GM23338 (cell line): ENCODE measurements around the gene AP4E1.

Experiments
- EZH2 ChIP-seq: fragments of 200-600 bp; sonication (generic); IDR thresholded peaks from one replicate; pipeline ENCODE4 v1.8.0; 2017; ENCODE audit warnings: antibody characterized with exemption, mild to moderate bottlenecking, low read depth; ENCODE audit not compliant: unreplicated experiment
- EZH2phosphoT487 ChIP-seq: fragments of 200-600 bp; sonication (generic); IDR thresholded peaks from one replicate; pipeline ENCODE4 v1.8.1; 2018; ENCODE audit warnings: antibody characterized with exemption; ENCODE audit not compliant: unreplicated experiment
- JUNB ChIP-seq: IDR thresholded peaks from one replicate; pipeline ENCODE4 v1.6.1; 2016; ENCODE audit warnings: antibody characterized with exemption; ENCODE audit not compliant: unreplicated experiment
- POLR2AphosphoS5 ChIP-seq: IDR thresholded peaks from 2 replicates; pipeline ENCODE4 v1.6.1; 2016; ENCODE audit warnings: antibody characterized with exemption, low read depth
- REST ChIP-seq: IDR thresholded peaks from one replicate; pipeline ENCODE4 v1.6.1; 2018; ENCODE audit warnings: antibody characterized with exemption; ENCODE audit not compliant: unreplicated experiment
- TF ChIP-seq, protein P1 (sequence below), 2 experiments: fragments of 200-600 bp in 1 of 2; sonication (generic) in 1 of 2; conservative IDR thresholded peaks; 2 replicates each; pipeline versions ENCODE4 v1.5.1 to v1.6.1; 2016 to 2017; ENCODE audit warnings: antibody characterized with exemption in 2 of 2, low read depth in 2 of 2, mild to moderate bottlenecking in 2 of 2, moderate library complexity in 1 of 2

DNA sequence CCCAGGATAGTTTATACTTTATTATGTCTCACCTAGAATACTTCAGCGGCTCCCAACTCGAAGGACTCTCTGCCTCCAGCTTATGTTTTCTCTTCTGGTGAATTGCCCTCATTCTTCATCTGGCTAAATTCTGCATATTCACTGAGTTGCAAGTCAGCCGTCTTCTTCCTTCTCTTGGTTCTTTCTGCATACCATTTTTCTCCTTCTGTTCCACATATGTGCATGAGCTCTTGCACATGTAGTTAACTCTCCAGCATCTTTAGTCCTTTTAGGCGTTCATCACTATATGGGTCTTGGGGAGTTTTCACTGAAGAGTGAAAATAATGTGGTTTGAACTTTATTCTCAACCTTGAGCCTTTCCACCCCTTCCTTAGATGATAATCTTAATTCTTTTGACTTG is 70.1 kb downstream of the AP4E1 start:
- TF ChIP-seq, protein P1, sequence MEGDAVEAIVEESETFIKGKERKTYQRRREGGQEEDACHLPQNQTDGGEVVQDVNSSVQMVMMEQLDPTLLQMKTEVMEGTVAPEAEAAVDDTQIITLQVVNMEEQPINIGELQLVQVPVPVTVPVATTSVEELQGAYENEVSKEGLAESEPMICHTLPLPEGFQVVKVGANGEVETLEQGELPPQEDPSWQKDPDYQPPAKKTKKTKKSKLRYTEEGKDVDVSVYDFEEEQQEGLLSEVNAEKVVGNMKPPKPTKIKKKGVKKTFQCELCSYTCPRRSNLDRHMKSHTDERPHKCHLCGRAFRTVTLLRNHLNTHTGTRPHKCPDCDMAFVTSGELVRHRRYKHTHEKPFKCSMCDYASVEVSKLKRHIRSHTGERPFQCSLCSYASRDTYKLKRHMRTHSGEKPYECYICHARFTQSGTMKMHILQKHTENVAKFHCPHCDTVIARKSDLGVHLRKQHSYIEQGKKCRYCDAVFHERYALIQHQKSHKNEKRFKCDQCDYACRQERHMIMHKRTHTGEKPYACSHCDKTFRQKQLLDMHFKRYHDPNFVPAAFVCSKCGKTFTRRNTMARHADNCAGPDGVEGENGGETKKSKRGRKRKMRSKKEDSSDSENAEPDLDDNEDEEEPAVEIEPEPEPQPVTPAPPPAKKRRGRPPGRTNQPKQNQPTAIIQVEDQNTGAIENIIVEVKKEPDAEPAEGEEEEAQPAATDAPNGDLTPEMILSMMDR (conservative IDR thresholded peaks at IDR 0.05; ENCODE audit: low read depth in 2 of 2) = no peak
- TF ChIP-seq POLR2AphosphoS5 = no peak
- no peak for TF ChIP-seq REST
- no peak for TF ChIP-seq EZH2
- TF ChIP-seq EZH2phosphoT487 = no peak
- no peak for TF ChIP-seq JUNB
